Measurements from ENCODE around the gene GPR153.

GPR153 gene

DNA sequence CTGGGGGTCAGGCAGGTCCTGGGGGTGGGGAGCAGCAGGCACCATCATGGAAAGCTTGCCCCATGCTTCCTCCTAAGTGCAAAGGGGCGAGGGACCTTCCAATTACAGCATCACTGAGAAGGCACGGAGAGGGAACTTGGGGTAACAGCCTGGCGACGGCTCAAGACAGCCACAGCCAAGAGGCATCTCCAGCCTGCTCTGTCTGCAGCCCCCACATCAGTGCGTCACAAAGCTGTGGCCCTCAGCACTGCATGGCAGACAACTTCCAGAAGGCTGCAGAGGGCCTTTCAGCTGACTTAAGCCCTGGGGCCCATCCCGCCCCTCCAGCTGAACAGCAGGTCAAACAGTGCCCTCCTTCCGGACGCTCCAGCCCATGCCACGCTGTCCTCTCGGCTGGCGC, 13.2 kb upstream of the GPR153 start:
- no peak for DNase-seq (ENCODE audit: low spot score)
- no peak overlapping the region for H3K4me3 ChIP-seq
- no peak overlapping the region for H3K27ac ChIP-seq
- TF ChIP-seq, protein P1, sequence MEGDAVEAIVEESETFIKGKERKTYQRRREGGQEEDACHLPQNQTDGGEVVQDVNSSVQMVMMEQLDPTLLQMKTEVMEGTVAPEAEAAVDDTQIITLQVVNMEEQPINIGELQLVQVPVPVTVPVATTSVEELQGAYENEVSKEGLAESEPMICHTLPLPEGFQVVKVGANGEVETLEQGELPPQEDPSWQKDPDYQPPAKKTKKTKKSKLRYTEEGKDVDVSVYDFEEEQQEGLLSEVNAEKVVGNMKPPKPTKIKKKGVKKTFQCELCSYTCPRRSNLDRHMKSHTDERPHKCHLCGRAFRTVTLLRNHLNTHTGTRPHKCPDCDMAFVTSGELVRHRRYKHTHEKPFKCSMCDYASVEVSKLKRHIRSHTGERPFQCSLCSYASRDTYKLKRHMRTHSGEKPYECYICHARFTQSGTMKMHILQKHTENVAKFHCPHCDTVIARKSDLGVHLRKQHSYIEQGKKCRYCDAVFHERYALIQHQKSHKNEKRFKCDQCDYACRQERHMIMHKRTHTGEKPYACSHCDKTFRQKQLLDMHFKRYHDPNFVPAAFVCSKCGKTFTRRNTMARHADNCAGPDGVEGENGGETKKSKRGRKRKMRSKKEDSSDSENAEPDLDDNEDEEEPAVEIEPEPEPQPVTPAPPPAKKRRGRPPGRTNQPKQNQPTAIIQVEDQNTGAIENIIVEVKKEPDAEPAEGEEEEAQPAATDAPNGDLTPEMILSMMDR (IDR thresholded peaks at IDR 0.05): no peak

DNA sequence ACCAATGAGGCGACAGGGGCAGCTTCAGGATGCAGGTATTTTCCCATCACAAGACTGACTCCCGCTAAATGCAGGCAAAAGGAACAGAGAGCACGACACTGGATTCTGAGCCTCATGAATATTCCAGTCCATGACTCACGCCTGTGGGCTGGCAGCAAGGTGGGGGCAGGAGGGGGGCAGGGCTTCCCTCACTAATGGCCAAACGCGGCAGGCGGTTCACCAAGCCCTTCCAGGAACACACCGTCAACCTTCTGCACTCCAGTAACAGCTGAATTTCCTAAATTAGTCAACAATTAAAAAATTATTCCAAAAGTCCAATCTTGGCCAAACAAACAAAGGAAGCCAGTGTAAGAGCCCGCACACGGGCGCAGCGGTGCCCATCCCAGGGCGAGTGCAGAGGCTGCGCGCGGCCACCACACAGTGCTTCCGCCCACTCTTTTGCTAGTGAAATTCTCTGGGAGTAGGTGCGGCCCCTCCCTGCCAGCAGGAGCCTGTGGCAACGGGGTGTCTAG, 12.5 kb upstream of the GPR153 start:
- TF ChIP-seq, protein P1 (IDR thresholded peaks at IDR 0.05): no peak
- H3K27ac ChIP-seq: no peak overlapping the region
- no peak for DNase-seq (ENCODE audit: low spot score)
- H3K4me3 ChIP-seq: no peak overlapping the region

DNA sequence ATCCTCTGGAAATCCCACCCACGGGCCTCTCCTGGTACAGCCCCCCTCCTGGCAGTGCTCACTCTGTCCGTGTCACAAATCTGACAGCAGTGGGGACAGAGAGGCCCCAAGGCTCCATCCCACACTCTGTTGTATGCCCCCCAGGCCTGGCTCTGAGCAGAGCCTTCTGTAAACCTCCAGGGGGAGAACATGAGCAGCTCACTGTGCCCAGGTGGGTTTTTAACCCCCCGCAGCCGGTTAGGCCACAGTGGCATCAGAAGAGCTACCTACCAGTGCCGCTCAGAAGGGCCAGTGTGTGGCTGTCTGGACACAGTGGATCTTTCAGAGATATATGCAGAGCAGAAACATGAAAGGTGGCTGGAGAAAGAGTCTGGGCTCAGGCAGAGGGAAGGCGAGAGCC, 12.0 kb upstream of the GPR153 start:
- Histone ChIP-seq H3K27ac (no peak overlapping the region), H3K4me3 (no peak overlapping the region)
- TF ChIP-seq, protein P1 (IDR thresholded peaks at IDR 0.05): no peak
- DNase-seq (ENCODE audit: low spot score): no peak

DNA sequence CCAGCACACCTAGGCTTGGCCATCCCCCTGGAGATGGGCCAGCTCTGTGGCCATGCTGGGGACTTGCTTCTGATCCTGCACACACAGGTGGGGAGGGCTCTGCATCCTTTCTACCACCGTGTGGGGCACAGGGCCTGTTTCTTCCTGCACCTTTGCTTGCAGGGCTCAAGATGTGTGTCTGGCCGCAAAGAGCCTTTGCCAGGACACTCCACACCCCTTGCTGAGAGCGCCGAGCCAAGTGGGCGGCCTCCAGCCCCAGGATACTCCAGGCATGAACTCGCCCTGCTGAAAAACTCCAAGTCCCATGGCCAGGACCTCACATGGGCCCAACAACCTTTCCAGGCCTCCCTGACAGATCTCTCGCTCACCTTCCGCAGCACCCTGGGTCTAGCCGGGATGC, 11.6 kb upstream of the GPR153 start:
- no peak for DNase-seq (ENCODE audit: low spot score)
- H3K27ac ChIP-seq: no peak overlapping the region
- TF ChIP-seq, protein P1 (IDR thresholded peaks at IDR 0.05): no peak
- no peak overlapping the region for H3K4me3 ChIP-seq

DNA sequence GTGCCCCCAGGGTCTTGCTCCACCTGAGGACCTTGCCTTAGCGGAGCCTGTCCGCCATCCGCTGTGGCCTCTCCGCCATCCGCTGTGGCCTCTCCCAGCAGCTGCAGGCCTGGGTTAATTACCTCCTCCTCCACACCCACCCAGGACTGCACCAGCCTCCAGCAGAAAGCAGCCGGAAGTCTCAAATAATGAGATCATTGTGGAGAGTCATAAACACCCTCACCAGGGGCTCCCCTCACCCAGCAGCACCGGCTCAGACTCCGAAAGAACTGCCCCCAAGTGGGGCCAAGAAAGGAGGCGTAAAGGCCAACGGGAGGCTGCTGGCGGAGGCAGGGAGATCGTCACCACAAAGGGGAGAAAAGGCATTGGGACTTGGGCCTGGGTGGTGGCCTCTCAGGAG, 10.7 kb upstream of the GPR153 start:
- Histone ChIP-seq H3K4me3 (no peak overlapping the region), H3K27ac (no peak overlapping the region)
- DNase-seq (ENCODE audit: low spot score): no peak
- TF ChIP-seq, protein P1 (IDR thresholded peaks at IDR 0.05): no peak

GRCh38 chr1:6271006-6271405, 10.1 kb upstream of the GPR153 start:
- TF ChIP-seq, protein P1 (IDR thresholded peaks at IDR 0.05): no peak
- no peak for DNase-seq (ENCODE audit: low spot score)
- H3K27ac ChIP-seq: no peak overlapping the region

GRCh38 chr1:6270401-6270800, 9.5 kb upstream of the GPR153 start:
- TF ChIP-seq, protein P1 (IDR thresholded peaks at IDR 0.05): no peak
- no peak overlapping the region for H3K4me3 ChIP-seq
- no peak for DNase-seq (ENCODE audit: low spot score)
- no peak overlapping the region for H3K27ac ChIP-seq

More at GRCh38 chr1:6271006-6271405, 10.1 kb upstream of the GPR153 start:
- no peak overlapping the region for H3K4me3 ChIP-seq

Data from coronary artery (tissue), 2 donors.